ENCODE data around the gene RASSF4. TPM values are rescaled to one million over a fixed set of nuclear protein-coding genes. Genes with fewer than 3 reads are reported as not detected.
A peak's percentile ranks its signal among the peaks of the same experiment; 100 is the strongest.

The RASSF4 gene
- total RNA-seq, 2 donors from 2014 or later = 44.5 to 50.8 TPM

DNA sequence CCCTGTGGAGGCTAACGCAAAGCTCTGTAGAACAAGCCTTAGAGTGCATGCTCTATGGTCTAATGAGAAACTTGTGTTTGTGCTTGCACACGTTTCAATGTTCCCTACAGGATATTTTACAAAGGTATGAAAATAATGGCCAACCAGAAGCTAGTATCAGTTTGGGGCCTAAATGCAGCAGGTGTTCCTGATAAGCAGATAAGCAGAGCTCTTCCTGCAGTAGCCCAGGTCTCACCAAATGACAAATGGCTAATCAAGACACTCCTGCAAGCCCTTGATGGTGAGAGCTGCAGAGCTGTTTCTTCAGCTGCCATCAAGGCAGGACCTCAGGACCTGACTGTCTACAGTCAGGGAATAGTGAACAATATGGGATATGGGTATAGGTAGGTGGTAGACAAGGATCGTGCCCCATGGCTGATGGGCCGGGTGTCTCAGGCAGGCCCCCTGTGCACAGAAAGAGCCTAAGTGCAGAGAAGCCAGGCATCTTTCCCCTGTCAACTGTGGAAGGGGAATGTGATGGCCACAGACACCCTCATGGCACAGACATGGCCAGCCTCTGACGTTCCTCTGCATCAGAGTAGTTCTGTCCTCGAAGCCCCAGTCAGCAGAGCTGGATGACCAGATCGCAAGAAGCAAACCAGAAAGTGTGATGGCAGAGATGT is 23.2 kb upstream of the RASSF4 start:
- TF ChIP-seq, protein P1, sequence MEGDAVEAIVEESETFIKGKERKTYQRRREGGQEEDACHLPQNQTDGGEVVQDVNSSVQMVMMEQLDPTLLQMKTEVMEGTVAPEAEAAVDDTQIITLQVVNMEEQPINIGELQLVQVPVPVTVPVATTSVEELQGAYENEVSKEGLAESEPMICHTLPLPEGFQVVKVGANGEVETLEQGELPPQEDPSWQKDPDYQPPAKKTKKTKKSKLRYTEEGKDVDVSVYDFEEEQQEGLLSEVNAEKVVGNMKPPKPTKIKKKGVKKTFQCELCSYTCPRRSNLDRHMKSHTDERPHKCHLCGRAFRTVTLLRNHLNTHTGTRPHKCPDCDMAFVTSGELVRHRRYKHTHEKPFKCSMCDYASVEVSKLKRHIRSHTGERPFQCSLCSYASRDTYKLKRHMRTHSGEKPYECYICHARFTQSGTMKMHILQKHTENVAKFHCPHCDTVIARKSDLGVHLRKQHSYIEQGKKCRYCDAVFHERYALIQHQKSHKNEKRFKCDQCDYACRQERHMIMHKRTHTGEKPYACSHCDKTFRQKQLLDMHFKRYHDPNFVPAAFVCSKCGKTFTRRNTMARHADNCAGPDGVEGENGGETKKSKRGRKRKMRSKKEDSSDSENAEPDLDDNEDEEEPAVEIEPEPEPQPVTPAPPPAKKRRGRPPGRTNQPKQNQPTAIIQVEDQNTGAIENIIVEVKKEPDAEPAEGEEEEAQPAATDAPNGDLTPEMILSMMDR (IDR thresholded peaks at IDR 0.05) = no peak
- no peak for TF ChIP-seq POLR2A (IDR thresholded peaks at IDR 0.05)
- Histone ChIP-seq H3K4me1 (peaks cover 45% of the 10 kb centered on the region), H3K9me3 (no peaks in the 10 kb centered on the region), H3K4me3 (no peak overlapping the region), H3K36me3 (replicated peaks in 1 of 2; ENCODE audit: insufficient read depth in 1 of 2, low read depth in 2 of 2) (no peaks in the 10 kb centered on the region), H3K27me3 (no peaks in the 10 kb centered on the region), H3K27ac (peak overlapping the region in 3 of 4 donors; percentile 69 to 81 (median 81))
- intact Hi-C loops (cut with DNase I) = no loop called here
- peak in 1 of 4 donors; percentile 6 for DNase-seq
- 75 to 79% methylated on average over 7 of the region's 7 CpGs for WGBS, 2 donors
- ATAC-seq = no peak

DNA sequence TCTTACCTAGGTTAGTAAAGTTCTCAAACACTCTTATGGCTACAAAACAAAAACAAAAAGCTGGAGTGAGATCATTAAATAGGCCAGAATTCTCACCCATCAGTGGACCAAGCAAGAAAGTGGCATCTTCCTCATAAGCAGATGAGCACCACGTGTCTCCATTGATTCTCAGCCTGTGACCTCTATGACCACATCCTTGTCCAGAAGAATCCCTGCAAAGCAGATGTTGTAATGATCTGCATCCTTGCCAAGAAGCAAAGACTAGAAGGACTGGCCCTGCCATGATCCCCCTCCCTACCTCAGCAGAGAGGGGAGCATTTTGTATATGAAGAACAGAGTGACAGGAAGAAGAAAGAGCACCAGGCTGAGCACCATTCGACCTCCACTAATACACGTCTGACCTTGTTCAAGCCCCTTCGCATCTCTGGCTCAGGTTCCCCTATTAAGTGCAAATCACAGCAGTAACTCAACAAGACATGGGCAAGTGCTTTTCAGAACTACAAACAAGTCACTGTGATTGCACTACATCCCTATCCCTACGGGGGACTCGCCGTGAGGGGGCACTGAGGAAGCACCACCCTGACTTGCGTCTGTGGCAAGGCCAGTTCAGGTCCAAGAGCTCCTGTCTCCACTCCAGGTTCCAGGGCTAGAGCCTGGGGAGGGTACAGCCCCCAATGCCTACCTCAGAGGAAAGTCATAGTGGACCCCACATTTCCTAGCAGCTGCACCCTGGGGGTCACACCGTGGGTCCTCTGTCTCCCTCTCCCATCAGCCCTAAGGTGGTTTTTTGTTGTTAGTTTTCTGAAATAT is 22.2 kb upstream of the RASSF4 start:
- no peaks in the 10 kb centered on the region for H3K9me3 ChIP-seq
- no peak overlapping the region for H3K4me3 ChIP-seq
- no peaks in the 10 kb centered on the region for H3K27me3 ChIP-seq
- intact Hi-C loops (cut with DNase I) = no loop called here
- WGBS, 2 donors = 83% methylated on average over 9 of the region's 9 CpGs
- TF ChIP-seq POLR2A (IDR thresholded peaks at IDR 0.05) = no peak
- TF ChIP-seq, protein P1 (IDR thresholded peaks at IDR 0.05) = no peak
- H3K27ac ChIP-seq = peak overlapping the region in 1 of 4 donors; percentile 81
- peaks cover 41% of the 10 kb centered on the region for H3K4me1 ChIP-seq
- no peak for ATAC-seq
- peak in 2 of 4 donors; percentile 9 to 35 for DNase-seq
- H3K36me3 ChIP-seq (replicated peaks in 1 of 2; ENCODE audit: insufficient read depth in 1 of 2, low read depth in 2 of 2) = no peaks in the 10 kb centered on the region

DNA sequence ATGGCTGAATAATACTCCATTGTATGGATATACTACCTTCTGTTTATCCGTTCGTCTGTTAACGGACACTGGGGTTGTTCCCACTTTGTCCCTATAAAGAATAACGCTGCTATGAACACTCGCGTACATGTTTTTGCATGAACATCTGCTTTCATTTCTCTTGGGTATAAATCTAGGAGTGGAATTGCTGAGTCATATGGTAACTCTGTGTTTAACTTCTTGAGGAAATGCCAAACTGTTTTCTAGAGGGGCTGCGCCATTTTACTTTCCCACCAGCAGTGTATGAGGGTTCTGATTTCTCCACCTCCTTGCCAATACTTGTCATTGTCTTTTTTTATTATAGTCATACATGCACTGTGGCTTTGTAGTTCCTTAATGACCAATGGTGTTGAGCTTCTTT is 20.6 kb upstream of the RASSF4 start:
- Histone ChIP-seq H3K4me1 (peaks cover 27% of the 10 kb centered on the region), H3K36me3 (replicated peaks in 1 of 2; ENCODE audit: insufficient read depth in 1 of 2, low read depth in 2 of 2) (no peaks in the 10 kb centered on the region), H3K9me3 (no peaks in the 10 kb centered on the region), H3K4me3 (no peak overlapping the region), H3K27ac (no peak overlapping the region), H3K27me3 (no peaks in the 10 kb centered on the region)
- DNase-seq (peak in 1 of 4 donors; percentile 4), ATAC-seq (no peak)
- 81 to 92% methylated on average over 7 of the region's 7 CpGs for WGBS, 2 donors
- TF ChIP-seq, protein P1 (IDR thresholded peaks at IDR 0.05) = no peak
- TF ChIP-seq POLR2A (IDR thresholded peaks at IDR 0.05) = no peak
- intact Hi-C loops (cut with DNase I) = no loop called here

DNA sequence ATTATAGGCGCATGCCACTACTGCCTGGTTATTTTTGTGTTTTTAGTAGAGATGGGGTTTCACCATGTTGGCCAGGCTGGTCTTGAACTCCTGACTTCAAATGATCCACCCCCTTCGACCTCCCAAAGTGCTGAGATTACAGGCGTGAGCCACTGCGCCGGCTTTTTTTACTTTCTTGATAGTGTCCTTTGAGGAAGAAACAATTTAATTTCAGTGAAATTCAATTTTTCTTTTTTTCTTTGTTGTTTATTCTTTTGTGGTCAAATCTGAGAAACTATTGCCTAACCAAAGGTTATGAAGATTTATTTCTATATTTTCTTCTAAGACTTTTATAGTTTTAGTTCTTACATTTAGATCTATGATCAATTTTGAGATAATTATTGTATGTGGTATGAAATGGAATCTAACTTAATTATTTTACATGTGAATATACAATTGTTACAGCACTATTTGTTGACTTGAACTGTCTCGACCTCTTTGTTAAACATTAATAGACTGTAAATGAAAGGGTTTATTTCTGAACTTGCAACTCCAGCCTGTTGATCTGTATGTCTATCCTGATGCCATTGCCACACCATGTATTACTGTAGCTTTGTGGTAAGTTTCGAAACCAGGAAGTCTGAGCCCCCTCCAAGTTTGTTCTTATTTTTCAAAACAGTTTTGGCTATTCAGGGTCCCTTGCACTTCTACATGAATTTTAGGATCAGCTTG is 19.8 kb upstream of the RASSF4 start:
- DNase-seq (peak in 1 of 4 donors; percentile 3), ATAC-seq (no peak)
- no peaks in the 10 kb centered on the region for H3K27me3 ChIP-seq
- WGBS, 2 donors = 72 to 85% methylated on average over 7 of the region's 7 CpGs
- no peaks in the 10 kb centered on the region for H3K36me3 ChIP-seq (replicated peaks in 1 of 2; ENCODE audit: insufficient read depth in 1 of 2, low read depth in 2 of 2)
- TF ChIP-seq, protein P1 (IDR thresholded peaks at IDR 0.05) = no peak
- no peaks in the 10 kb centered on the region for H3K9me3 ChIP-seq
- H3K4me3 ChIP-seq = no peak overlapping the region
- H3K27ac ChIP-seq = peak overlapping the region in 1 of 4 donors; percentile 18
- intact Hi-C loops (cut with DNase I) = no loop called here
- peaks cover 18% of the 10 kb centered on the region for H3K4me1 ChIP-seq

Data from body of pancreas (tissue), 4 donors.